WTC11 (cell line): ENCODE results near the gene POLD4. TPM values are rescaled to one million over a fixed set of nuclear protein-coding genes. Genes with fewer than 3 reads are reported as not detected.
A peak's percentile ranks its signal among the peaks of the same experiment; 100 is the strongest.

Experiments
- ATAC-seq: fragments of 200-7000 bp; cut with Tn5 transposase; 2 replicates; pipeline ENCODE4 v1.10.0; 2021; ENCODE audit warnings: mild to moderate bottlenecking, moderate library complexity
- CTCF ChIA-PET: fragments of 300-600 bp; sonication (Branson Sonifier 250); formaldehyde crosslinking; loops from one replicate; lab custom pipeline; 2021; ENCODE audit warnings: antibody characterized with exemption; lab: Charles Lee
- POLR2A ChIA-PET: fragments of 350-600 bp; sonication (Branson Sonifier 250); formaldehyde crosslinking; loops from one replicate; lab custom pipeline; 2021; ENCODE audit warnings: antibody characterized with exemption; lab: Charles Lee
- DNase-seq: peaks from one replicate; pipeline ENCODE4 v3.0.0; 2021; ENCODE audit warnings: low spot score
- H3K27ac Mint-ChIP-seq: 2 replicates; pipeline ENCODE4 v1.8.0; 2021; ENCODE audit warnings: mixed read lengths
- H3K27me3 Mint-ChIP-seq: 2 replicates; pipeline ENCODE4 v1.8.0; 2021; ENCODE audit warnings: low read depth, mild to moderate bottlenecking, moderate library complexity, mixed read lengths
- H3K36me3 Mint-ChIP-seq: 2 replicates; pipeline ENCODE4 v1.8.0; 2021; ENCODE audit warnings: mixed read lengths
- H3K4me1 Mint-ChIP-seq: 2 replicates; pipeline ENCODE4 v1.8.0; 2022; ENCODE audit warnings: mixed read lengths
- H3K4me3 Mint-ChIP-seq: 2 replicates; pipeline ENCODE4 v1.8.0; 2021; ENCODE audit warnings: mild to moderate bottlenecking, moderate library complexity, mixed read lengths
- H3K9me3 Mint-ChIP-seq: 2 replicates; pipeline ENCODE4 v1.8.0; 2021; ENCODE audit warnings: mixed read lengths
- ARID4B ChIP-seq: sonication (generic); formaldehyde crosslinking; IDR thresholded peaks from 2 replicates; pipeline ENCODE4 v1.8.0; 2023; ENCODE audit warnings: missing genetic modification reagents, mild to moderate bottlenecking, borderline replicate concordance
- CREB1 ChIP-seq: sonication (generic); formaldehyde crosslinking; IDR thresholded peaks from 2 replicates; pipeline ENCODE4 v1.8.0; 2023; ENCODE audit warnings: mild to moderate bottlenecking, missing genetic modification reagents
- GABPB1 ChIP-seq: sonication (generic); formaldehyde crosslinking; IDR thresholded peaks from 2 replicates; pipeline ENCODE4 v1.8.1; 2023; ENCODE audit warnings: mild to moderate bottlenecking, missing genetic modification reagents
- RELA ChIP-seq: sonication (generic); formaldehyde crosslinking; IDR thresholded peaks from 2 replicates; pipeline ENCODE4 v1.8.1; 2022; ENCODE audit warnings: missing genetic modification reagents, mild to moderate bottlenecking, borderline replicate concordance
- TCF7 ChIP-seq: sonication (generic); formaldehyde crosslinking; IDR thresholded peaks from 2 replicates; pipeline ENCODE4 v1.8.0; 2022; ENCODE audit warnings: mild to moderate bottlenecking, low read depth, missing genetic modification reagents, moderate library complexity
- ZNF263 ChIP-seq: sonication (generic); formaldehyde crosslinking; IDR thresholded peaks from 2 replicates; pipeline ENCODE4 v1.8.1; 2022; ENCODE audit warnings: low read depth, mild to moderate bottlenecking, moderate library complexity, missing genetic modification reagents
- ZNF281 ChIP-seq: sonication (generic); formaldehyde crosslinking; IDR thresholded peaks from 2 replicates; pipeline ENCODE4 v1.8.0; 2023; ENCODE audit warnings: mild to moderate bottlenecking, missing genetic modification reagents
- total RNA-seq: library from RNA; stranded (reverse); gene quantifications from 3 replicates; pipeline ENCODE4 v1.2.3, GENCODE V29; 2021
- TF ChIP-seq, protein P1 (sequence below): sonication (generic); formaldehyde crosslinking; IDR thresholded peaks from 2 replicates; pipeline ENCODE4 v1.8.0; 2022; ENCODE audit warnings: mild to moderate bottlenecking, missing genetic modification reagents
- TF ChIP-seq, protein P2 (sequence below): sonication (generic); formaldehyde crosslinking; IDR thresholded peaks from 2 replicates; pipeline ENCODE4 v1.8.0; 2022; ENCODE audit warnings: missing genetic modification reagents

The POLD4 gene
- total RNA-seq, 1 experiment from 2014 or later = 30.3 TPM

DNA sequence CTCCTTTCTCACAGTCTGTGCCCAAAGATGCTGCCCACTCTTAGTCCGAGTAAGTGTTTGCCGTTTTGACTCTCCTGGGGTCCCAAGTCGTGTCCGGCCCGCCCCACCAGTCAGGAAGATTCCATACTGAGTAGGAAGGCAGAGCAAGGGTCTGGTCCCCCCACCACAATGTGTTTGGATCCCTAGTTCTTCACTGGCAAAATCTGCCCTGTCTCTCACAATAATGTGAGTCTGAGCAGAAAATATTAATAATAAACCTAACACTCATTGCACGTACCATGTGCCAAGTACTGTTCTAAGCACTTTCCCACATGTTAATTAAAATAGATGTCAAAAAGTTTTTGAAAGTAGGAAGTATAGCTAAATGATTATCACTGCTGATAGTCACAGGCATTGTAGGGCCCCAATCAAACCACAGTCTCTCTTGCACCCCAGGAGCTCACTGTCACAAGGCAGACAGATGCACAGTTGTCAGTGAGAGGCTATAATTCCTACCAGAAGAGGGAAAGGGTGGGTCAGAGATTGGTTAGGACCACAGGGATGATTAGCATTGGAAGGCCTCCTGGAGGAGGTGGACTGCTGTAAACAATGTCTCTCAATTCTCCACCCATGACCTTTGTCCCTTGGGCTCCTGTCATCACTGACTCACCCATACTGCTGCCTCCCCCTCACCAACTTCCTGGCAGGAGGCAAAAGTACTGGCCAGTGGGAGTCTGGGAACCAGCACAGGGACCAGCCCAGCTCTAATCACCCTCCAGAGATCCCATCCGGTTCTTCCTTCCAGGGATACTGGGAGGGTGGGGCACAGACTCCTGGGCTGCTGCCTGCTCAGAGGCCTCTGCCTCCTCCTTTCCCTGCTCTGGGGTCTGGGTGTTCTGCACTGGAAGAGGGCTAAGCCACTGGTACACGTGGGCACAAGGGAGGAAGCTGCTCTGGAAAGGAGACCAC lies 1.0 kb upstream of the POLD4 start:
- H3K9me3 Mint-ChIP-seq = no peaks in the 10 kb centered on the region
- peaks cover 16% of the 10 kb centered on the region for H3K27me3 Mint-ChIP-seq
- CTCF ChIA-PET = interaction anchor here (0.9 to 10.1 kb wide), 13 partner anchors 8 to 276 kb away, joined by 3 to 842 read pairs (median 6); partner anchors contain the start of genes ANKRD13D, CLCF1, NUDT8 and PPP1CA
- peak overlapping the region; percentile 90 for H3K27ac Mint-ChIP-seq
- peak overlapping the region; percentile 91 for H3K4me3 Mint-ChIP-seq
- 0 out of 2 replicates have a peak, but pooled peaks have one; percentile 27 for TF ChIP-seq GABPB1 (CRISPR knock-in tag)
- TF ChIP-seq, protein P1, sequence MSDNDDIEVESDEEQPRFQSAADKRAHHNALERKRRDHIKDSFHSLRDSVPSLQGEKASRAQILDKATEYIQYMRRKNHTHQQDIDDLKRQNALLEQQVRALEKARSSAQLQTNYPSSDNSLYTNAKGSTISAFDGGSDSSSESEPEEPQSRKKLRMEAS (CRISPR knock-in tag) = no peak
- DNase-seq (no peak), ATAC-seq (no peak)
- H3K36me3 Mint-ChIP-seq = no peaks in the 10 kb centered on the region
- POLR2A ChIA-PET = interaction anchor here (0.6 to 2.1 kb wide), 4 partner anchors 22 to 276 kb away, joined by 3 to 8 read pairs (median 3); partner anchors contain the start of gene NUDT8
- H3K4me1 Mint-ChIP-seq = peaks cover 32% of the 10 kb centered on the region

GRCh38 chr11:67352546-67353316 lies 615 bp downstream of the POLD4 start:
- Mint-ChIP-seq H3K27me3 (peaks cover 3% of the 10 kb centered on the region), H3K9me3 (no peaks in the 10 kb centered on the region), H3K36me3 (no peaks in the 10 kb centered on the region), H3K27ac (peak overlapping the region; percentile 89), H3K4me3 (peak overlapping the region; percentile 91), H3K4me1 (peaks cover 34% of the 10 kb centered on the region)
- ChIA-PET POLR2A (interaction anchor here (0.8 to 2.1 kb wide), 6 partner anchors 21 to 112 kb away, joined by 3 to 8 read pairs (median 3); no protein-coding TSS in a partner anchor), CTCF (interaction anchor here (0.7 to 10.1 kb wide), 22 partner anchors 8 to 278 kb away, joined by 3 to 842 read pairs (median 4); partner anchors contain the start of genes ANKRD13D, CLCF1, GRK2 and NUDT8)
- peak; percentile 2 for ATAC-seq
- peak; percentile 28 for DNase-seq
- TF ChIP-seq ARID4B (CRISPR knock-in tag) (no peak), CREB1 (CRISPR knock-in tag) (0 out of 2 replicates have a peak, but pooled peaks have one; percentile 26), ZNF281 (CRISPR knock-in tag) (peak; percentile 33; the same call in 1 of the 2 replicates), TCF7 (CRISPR knock-in tag) (no peak), ZNF263 (no peak), RELA (CRISPR knock-in tag) (no peak)
- TF ChIP-seq, protein P2, sequence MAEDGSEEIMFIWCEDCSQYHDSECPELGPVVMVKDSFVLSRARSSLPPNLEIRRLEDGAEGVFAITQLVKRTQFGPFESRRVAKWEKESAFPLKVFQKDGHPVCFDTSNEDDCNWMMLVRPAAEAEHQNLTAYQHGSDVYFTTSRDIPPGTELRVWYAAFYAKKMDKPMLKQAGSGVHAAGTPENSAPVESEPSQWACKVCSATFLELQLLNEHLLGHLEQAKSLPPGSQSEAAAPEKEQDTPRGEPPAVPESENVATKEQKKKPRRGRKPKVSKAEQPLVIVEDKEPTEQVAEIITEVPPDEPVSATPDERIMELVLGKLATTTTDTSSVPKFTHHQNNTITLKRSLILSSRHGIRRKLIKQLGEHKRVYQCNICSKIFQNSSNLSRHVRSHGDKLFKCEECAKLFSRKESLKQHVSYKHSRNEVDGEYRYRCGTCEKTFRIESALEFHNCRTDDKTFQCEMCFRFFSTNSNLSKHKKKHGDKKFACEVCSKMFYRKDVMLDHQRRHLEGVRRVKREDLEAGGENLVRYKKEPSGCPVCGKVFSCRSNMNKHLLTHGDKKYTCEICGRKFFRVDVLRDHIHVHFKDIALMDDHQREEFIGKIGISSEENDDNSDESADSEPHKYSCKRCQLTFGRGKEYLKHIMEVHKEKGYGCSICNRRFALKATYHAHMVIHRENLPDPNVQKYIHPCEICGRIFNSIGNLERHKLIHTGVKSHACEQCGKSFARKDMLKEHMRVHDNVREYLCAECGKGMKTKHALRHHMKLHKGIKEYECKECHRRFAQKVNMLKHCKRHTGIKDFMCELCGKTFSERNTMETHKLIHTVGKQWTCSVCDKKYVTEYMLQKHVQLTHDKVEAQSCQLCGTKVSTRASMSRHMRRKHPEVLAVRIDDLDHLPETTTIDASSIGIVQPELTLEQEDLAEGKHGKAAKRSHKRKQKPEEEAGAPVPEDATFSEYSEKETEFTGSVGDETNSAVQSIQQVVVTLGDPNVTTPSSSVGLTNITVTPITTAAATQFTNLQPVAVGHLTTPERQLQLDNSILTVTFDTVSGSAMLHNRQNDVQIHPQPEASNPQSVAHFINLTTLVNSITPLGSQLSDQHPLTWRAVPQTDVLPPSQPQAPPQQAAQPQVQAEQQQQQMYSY (CRISPR knock-in tag) = 0 out of 2 replicates have a peak, but pooled peaks have one; percentile 33
